PC-9 (cell line): ENCODE measurements around the gene CALD1.
A peak's percentile ranks its signal among the peaks of the same experiment; 100 is the strongest.

ENCODE experiments used
- EZH2 ChIP-seq: fragments of 200-600 bp; sonication (generic); IDR thresholded peaks from 2 replicates; pipeline ENCODE4 v1.8.0; 2017; ENCODE audit warnings: antibody characterized with exemption, low read depth
- TF ChIP-seq, protein P1 (sequence below): fragments of 200-600 bp; sonication (generic); conservative IDR thresholded peaks from 2 replicates; pipeline ENCODE4 v1.6.1; 2017; ENCODE audit warnings: mixed run types, antibody characterized with exemption, mild to moderate bottlenecking, moderate library complexity

DNA sequence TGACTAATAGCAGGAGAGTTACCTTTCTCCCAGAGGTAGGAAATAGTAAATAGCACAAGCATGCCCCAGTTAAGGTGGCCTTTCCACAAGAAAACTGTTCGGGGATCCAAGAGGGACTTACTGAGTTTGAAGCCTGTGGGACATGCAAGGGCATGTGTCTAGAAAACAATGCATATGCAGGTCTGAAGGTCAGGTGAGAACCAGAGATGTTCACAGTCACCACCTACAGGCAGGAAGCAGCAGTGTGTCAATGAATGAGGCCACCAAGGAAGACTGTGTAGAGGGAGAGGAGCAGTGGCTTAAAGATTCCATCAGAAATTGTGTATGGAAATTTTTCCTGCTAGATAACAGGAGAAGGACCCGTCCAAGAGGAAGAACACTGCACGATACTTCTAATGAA lies 66.0 kb downstream of the CALD1 start:
- TF ChIP-seq, protein P1, sequence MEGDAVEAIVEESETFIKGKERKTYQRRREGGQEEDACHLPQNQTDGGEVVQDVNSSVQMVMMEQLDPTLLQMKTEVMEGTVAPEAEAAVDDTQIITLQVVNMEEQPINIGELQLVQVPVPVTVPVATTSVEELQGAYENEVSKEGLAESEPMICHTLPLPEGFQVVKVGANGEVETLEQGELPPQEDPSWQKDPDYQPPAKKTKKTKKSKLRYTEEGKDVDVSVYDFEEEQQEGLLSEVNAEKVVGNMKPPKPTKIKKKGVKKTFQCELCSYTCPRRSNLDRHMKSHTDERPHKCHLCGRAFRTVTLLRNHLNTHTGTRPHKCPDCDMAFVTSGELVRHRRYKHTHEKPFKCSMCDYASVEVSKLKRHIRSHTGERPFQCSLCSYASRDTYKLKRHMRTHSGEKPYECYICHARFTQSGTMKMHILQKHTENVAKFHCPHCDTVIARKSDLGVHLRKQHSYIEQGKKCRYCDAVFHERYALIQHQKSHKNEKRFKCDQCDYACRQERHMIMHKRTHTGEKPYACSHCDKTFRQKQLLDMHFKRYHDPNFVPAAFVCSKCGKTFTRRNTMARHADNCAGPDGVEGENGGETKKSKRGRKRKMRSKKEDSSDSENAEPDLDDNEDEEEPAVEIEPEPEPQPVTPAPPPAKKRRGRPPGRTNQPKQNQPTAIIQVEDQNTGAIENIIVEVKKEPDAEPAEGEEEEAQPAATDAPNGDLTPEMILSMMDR: peak; percentile 45; the same call in 1 of the 2 replicates
- no peak for TF ChIP-seq EZH2
